ENCODE measurements around the gene KISS1.

Gene KISS1

GRCh38 chr1:204146965-204147364, 49.3 kb downstream of the KISS1 start:
- H3K4me3 ChIP-seq (ENCODE audit: low read length in 2 of 2): no peak overlapping the region
- H3K27me3 ChIP-seq (ENCODE audit: control insufficient read depth in 1 of 2, insufficient read depth in 2 of 2, low read length in 2 of 2): peaks cover 0 to 4% of the 10 kb centered on the region in 2 donors
- no peaks in the 10 kb centered on the region for H3K9me3 ChIP-seq (ENCODE audit: control insufficient read depth in 2 of 2, low read length in 2 of 2)
- peaks cover 0 to 5% of the 10 kb centered on the region in 2 donors for H3K36me3 ChIP-seq (ENCODE audit: control insufficient read depth in 2 of 2, insufficient read depth in 2 of 2, low read length in 2 of 2)
- H3K4me1 ChIP-seq (ENCODE audit: control insufficient read depth, insufficient read depth, low read length): peaks cover 6% of the 10 kb centered on the region
- H3K9ac ChIP-seq (ENCODE audit: low read length in 2 of 2): no peak overlapping the region
- H3K27ac ChIP-seq (ENCODE audit: low read length): no peak overlapping the region

- Histone ChIP-seq H3K4me3 (ENCODE audit: low read length in 2 of 2) (no peak overlapping the region), H3K4me1 (ENCODE audit: control insufficient read depth, insufficient read depth, low read length) (peaks cover 3% of the 10 kb centered on the region), H3K9me3 (ENCODE audit: control insufficient read depth in 2 of 2, low read length in 2 of 2) (no peaks in the 10 kb centered on the region), H3K9ac (ENCODE audit: low read length in 2 of 2) (no peak overlapping the region), H3K27ac (ENCODE audit: low read length) (no peak overlapping the region), H3K27me3 (ENCODE audit: control insufficient read depth in 1 of 2, insufficient read depth in 2 of 2, low read length in 2 of 2) (peaks cover 0 to under 1% of the 10 kb centered on the region in 2 donors), H3K36me3 (ENCODE audit: control insufficient read depth in 2 of 2, insufficient read depth in 2 of 2, low read length in 2 of 2) (peaks cover 0 to 9% of the 10 kb centered on the region in 2 donors)
These were observed 50.0 kb downstream of the KISS1 start for GRCh38 chr1:204146309-204146708.

GRCh38 chr1:204145033-204145504, 51.2 kb downstream of the KISS1 start:
- H3K27ac ChIP-seq (ENCODE audit: low read length): no peak overlapping the region
- H3K27me3 ChIP-seq (ENCODE audit: control insufficient read depth in 1 of 2, insufficient read depth in 2 of 2, low read length in 2 of 2): no peaks in the 10 kb centered on the region
- no peak overlapping the region for H3K4me3 ChIP-seq (ENCODE audit: low read length in 2 of 2)
- H3K9ac ChIP-seq (ENCODE audit: low read length in 2 of 2): no peak overlapping the region
- no peaks in the 10 kb centered on the region for H3K4me1 ChIP-seq (ENCODE audit: control insufficient read depth, insufficient read depth, low read length)
- no peaks in the 10 kb centered on the region for H3K9me3 ChIP-seq (ENCODE audit: control insufficient read depth in 2 of 2, low read length in 2 of 2)
- H3K36me3 ChIP-seq (ENCODE audit: control insufficient read depth in 2 of 2, insufficient read depth in 2 of 2, low read length in 2 of 2): peaks cover 0 to 11% of the 10 kb centered on the region in 2 donors

DNA sequence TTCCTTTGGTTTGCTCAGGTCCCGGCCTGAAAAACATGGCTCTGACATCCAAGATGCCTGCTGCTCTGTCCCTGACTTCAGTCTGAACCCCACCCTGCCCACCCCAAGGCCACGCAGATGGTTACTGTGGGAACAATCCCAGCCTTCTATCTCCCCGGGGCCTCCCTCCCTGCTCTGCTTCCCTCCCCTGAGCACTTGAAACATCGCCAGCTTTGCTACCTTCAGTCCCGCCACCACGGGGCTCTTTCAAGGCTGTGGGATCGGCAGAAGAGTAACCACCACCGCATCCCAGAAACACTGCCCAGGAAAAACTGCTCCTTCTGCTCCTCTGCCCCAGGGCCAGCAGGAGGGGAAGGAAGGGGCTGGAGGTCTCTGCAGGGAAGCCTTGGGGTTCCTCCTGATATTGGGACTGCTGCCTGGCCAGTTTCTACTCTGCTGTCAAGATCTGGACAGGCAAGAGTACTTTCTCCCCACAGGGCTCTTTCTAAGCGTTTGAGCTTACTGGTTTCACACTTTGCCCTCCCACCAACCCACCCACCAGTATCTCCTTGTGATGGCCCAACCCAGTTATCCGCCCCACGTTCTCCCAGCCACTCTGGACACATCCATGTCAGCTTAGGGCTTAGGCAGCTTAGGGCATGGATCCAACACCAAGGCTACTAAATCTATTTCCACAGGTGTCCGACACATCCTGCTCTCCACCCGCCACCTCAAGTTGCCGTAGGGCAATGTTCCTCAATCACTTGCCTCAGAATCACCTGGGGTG, 52.8 kb downstream of the KISS1 start:
- Histone ChIP-seq H3K36me3 (ENCODE audit: control insufficient read depth in 2 of 2, insufficient read depth in 2 of 2, low read length in 2 of 2) (peaks cover 0 to 23% of the 10 kb centered on the region in 2 donors), H3K9ac (ENCODE audit: low read length in 2 of 2) (no peak overlapping the region), H3K27me3 (ENCODE audit: control insufficient read depth in 1 of 2, insufficient read depth in 2 of 2, low read length in 2 of 2) (no peaks in the 10 kb centered on the region), H3K4me1 (ENCODE audit: control insufficient read depth, insufficient read depth, low read length) (no peaks in the 10 kb centered on the region), H3K9me3 (ENCODE audit: control insufficient read depth in 2 of 2, low read length in 2 of 2) (no peaks in the 10 kb centered on the region), H3K4me3 (ENCODE audit: low read length in 2 of 2) (no peak overlapping the region), H3K27ac (ENCODE audit: low read length) (no peak overlapping the region)

DNA sequence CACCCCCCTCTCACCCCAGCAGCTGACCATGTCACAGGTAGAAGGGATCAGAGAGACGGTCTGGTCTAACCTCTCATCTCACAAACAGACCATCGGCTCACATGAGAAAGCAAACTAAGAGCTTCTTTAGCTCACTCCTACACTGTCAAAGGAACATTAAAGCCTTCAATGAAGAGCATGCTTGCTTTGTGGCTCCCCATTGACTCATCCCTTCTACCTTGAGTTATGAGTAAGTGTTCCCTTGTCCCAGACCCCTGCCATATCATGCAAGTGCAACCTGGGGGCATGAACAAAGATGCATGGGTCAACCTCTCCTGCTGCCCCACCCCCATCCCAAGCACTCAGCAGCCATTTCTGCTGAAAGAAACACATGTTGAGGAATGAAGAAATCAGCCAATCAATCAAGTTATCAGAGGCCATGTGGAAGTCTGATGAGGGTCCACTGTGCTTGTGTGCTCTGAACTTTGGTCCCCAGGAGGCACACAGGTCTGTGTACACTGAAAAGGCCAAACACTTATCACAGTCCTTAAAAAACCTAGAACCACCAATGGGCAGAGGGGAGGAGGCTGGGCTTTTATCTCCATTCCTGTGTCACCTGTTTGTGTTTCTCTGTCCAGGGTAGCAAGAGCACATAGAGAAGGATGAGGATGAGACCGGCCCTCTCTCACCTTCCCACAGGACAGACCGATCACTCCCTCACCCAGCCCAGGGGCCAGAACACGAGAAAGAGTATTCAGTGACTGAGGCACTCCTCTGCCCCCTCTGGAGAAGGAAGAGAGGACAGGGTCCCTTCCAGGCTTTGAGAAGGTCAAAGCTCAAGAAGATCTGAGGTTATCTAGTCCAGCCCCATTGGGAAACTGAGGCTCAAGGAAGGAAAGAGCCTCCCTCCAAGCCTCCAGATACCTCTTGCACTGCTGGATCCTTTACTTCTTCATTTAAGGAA, 54.0 kb downstream of the KISS1 start:
- H3K4me3 ChIP-seq (ENCODE audit: low read length in 2 of 2): no peak overlapping the region
- no peaks in the 10 kb centered on the region for H3K27me3 ChIP-seq (ENCODE audit: control insufficient read depth in 1 of 2, insufficient read depth in 2 of 2, low read length in 2 of 2)
- H3K4me1 ChIP-seq (ENCODE audit: control insufficient read depth, insufficient read depth, low read length): no peaks in the 10 kb centered on the region
- H3K27ac ChIP-seq (ENCODE audit: low read length): no peak overlapping the region
- no peak overlapping the region for H3K9ac ChIP-seq (ENCODE audit: low read length in 2 of 2)
- H3K36me3 ChIP-seq (ENCODE audit: control insufficient read depth in 2 of 2, insufficient read depth in 2 of 2, low read length in 2 of 2): peaks cover 0 to 25% of the 10 kb centered on the region in 2 donors
- H3K9me3 ChIP-seq (ENCODE audit: control insufficient read depth in 2 of 2, low read length in 2 of 2): no peaks in the 10 kb centered on the region

DNA sequence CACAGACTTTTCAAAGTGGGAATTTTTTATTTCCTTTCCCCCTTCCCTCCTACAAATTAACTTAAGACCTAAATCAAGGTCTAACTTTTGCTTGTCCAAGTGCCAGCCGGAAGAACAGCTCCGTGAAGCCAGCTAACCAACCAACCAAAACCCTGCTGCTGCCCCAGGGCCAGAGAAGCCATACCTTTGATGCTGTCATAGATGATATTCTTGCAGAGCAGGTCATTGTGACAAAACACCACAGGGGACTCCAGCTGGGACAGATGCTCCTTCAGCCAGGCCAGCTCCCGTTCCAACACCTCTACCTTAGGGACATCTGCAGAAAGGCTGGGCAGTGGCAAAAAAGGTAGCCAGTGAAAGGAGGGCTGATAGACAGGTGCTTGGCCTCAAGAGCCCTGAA, 55.2 kb downstream of the KISS1 start:
- Histone ChIP-seq H3K36me3 (ENCODE audit: control insufficient read depth in 2 of 2, insufficient read depth in 2 of 2, low read length in 2 of 2) (peaks cover 0 to 25% of the 10 kb centered on the region in 2 donors), H3K4me1 (ENCODE audit: control insufficient read depth, insufficient read depth, low read length) (no peaks in the 10 kb centered on the region)

More for the DNA sequence above, 55.2 kb downstream of the KISS1 start:
- H3K27me3 ChIP-seq (ENCODE audit: control insufficient read depth in 1 of 2, insufficient read depth in 2 of 2, low read length in 2 of 2): no peaks in the 10 kb centered on the region
- no peaks in the 10 kb centered on the region for H3K9me3 ChIP-seq (ENCODE audit: control insufficient read depth in 2 of 2, low read length in 2 of 2)
- H3K9ac ChIP-seq (ENCODE audit: low read length in 2 of 2): no peak overlapping the region
- H3K27ac ChIP-seq (ENCODE audit: low read length): no peak overlapping the region
- no peak overlapping the region for H3K4me3 ChIP-seq (ENCODE audit: low read length in 2 of 2)
